Testis (tissue), 2 donors: ENCODE results near the gene OTOS.

Experiments
- POLR2A ChIP-seq: fragments of 450-650 bp; IDR thresholded peaks from one replicate; pipeline ENCODE4 v1.6.1; 2017; ENCODE audit warnings: antibody characterized with exemption, mild to moderate bottlenecking, moderate library complexity
- TF ChIP-seq, protein P1 (sequence below), 3 experiments: fragments of 450-650 bp in 2 of 3; fragments of 200-600 bp in 1 of 3; sonication (generic) in 1 of 3; IDR thresholded peaks; one replicate each; pipeline ENCODE4 v1.5.1; 2016 to 2019; ENCODE audit warnings: antibody characterized with exemption in 3 of 3, mild to moderate bottlenecking in 2 of 3, moderate library complexity in 1 of 3

DNA sequence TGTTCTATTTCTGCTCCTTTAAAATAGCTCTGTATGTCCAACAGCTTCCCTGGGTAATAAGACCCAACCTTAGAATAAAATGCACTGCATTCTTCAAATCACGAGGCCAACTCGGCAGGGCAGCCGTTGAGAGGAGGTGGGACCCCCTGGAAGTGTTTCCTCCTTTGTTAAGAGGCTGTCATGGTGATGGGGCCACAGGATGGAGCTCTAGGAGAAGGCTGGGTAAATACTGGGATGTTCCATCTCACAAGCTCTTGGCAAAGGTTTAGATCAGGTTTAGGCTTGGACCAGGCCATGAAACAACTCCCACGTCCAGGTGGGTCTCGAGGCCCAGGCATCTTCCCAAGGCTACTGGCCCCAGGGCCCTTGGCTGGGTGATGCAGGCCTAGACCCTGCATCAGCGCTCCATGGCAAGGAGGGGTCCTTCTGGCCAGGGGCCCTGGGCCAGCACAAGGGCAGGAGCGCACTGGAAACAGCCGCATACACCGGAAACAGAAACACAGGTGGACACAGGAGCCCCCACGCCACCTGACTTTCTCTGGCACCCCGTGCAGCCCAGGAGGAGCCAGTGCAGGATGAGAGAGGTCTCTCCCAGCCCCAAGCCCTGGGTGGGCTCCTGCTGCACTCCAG lies 38.8 kb upstream of the OTOS start:
- TF ChIP-seq, protein P1, sequence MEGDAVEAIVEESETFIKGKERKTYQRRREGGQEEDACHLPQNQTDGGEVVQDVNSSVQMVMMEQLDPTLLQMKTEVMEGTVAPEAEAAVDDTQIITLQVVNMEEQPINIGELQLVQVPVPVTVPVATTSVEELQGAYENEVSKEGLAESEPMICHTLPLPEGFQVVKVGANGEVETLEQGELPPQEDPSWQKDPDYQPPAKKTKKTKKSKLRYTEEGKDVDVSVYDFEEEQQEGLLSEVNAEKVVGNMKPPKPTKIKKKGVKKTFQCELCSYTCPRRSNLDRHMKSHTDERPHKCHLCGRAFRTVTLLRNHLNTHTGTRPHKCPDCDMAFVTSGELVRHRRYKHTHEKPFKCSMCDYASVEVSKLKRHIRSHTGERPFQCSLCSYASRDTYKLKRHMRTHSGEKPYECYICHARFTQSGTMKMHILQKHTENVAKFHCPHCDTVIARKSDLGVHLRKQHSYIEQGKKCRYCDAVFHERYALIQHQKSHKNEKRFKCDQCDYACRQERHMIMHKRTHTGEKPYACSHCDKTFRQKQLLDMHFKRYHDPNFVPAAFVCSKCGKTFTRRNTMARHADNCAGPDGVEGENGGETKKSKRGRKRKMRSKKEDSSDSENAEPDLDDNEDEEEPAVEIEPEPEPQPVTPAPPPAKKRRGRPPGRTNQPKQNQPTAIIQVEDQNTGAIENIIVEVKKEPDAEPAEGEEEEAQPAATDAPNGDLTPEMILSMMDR (IDR thresholded peaks at IDR 0.05), result no peak
- TF ChIP-seq POLR2A, result no peak
